Mammary epithelial cell (primary cell): ENCODE measurements around the gene ITM2B.

Experiments used
- EZH2 ChIP-seq: IDR thresholded peaks from 2 replicates; pipeline ENCODE4 v1.6.1; 2012; ENCODE audit warnings: low read length, inconsistent platforms, borderline replicate concordance
- TF ChIP-seq, protein P1 (sequence below), 2 donors: IDR thresholded peaks in 1 of 2; conservative IDR thresholded peaks in 1 of 2; 2 replicates each; pipeline ENCODE4 v1.5.1; 2011 to 2012; ENCODE audit warnings: inconsistent platforms in 2 of 2, low read length in 2 of 2, mild to moderate bottlenecking in 2 of 2, control low read depth in 1 of 2, low read depth in 1 of 2; ENCODE audit not compliant: insufficient read depth in 1 of 2; ENCODE audit errors: extremely low read depth in 1 of 2

- no peak for TF ChIP-seq EZH2
- TF ChIP-seq, protein P1, sequence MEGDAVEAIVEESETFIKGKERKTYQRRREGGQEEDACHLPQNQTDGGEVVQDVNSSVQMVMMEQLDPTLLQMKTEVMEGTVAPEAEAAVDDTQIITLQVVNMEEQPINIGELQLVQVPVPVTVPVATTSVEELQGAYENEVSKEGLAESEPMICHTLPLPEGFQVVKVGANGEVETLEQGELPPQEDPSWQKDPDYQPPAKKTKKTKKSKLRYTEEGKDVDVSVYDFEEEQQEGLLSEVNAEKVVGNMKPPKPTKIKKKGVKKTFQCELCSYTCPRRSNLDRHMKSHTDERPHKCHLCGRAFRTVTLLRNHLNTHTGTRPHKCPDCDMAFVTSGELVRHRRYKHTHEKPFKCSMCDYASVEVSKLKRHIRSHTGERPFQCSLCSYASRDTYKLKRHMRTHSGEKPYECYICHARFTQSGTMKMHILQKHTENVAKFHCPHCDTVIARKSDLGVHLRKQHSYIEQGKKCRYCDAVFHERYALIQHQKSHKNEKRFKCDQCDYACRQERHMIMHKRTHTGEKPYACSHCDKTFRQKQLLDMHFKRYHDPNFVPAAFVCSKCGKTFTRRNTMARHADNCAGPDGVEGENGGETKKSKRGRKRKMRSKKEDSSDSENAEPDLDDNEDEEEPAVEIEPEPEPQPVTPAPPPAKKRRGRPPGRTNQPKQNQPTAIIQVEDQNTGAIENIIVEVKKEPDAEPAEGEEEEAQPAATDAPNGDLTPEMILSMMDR (conservative IDR thresholded peaks at IDR 0.05 in 1 of 2, IDR thresholded peaks at IDR 0.05 in 1 of 2; ENCODE audit: extremely low read depth in 1 of 2, insufficient read depth in 1 of 2, low read depth in 1 of 2, low read length in 2 of 2): no peak
These were observed 44.4 kb upstream of the ITM2B start for GRCh38 chr13:48188601-48189000.
